NCI-H1417 (cell line): ENCODE results near the gene LYSMD2.

Source experiments
- DNase-seq, 3 experiments: peaks; one replicate each; lab custom pipeline; 2025; lab: John Stamatoyannopoulos, UW

Gene LYSMD2

GRCh38 chr15:51751697-51752683 lies 14.5 kb upstream of the LYSMD2 start:
- DNase-seq: peak; percentile 25 to 82 (median 70)

- peak; percentile 73 to 77 (median 74) for DNase-seq
Observed at GRCh38 chr15:51750792-51751696, 13.6 kb upstream of the LYSMD2 start, which contains the start of gene TMOD2. Gene TMOD2 (plus strand): TSS chr15:51751597. CDS start chr15:51766442, 14,845 bp downstream.

GRCh38 chr15:51750186-51750585 lies 12.7 kb upstream of the LYSMD2 start:
- DNase-seq: no peak

GRCh38 chr15:51749307-51749706 lies 11.9 kb upstream of the LYSMD2 start:
- no peak for DNase-seq

- no peak for DNase-seq
Observed at GRCh38 chr15:51739061-51739712, 1.7 kb upstream of the LYSMD2 start.

GRCh38 chr15:51738553-51738952 lies 1.1 kb upstream of the LYSMD2 start:
- no peak for DNase-seq

GRCh38 chr15:51736751-51737521 lies 519 bp downstream of the LYSMD2 start:
- peak; percentile 56 to 74 (median 73) for DNase-seq

GRCh38 chr15:51736069-51736468 lies 1.4 kb downstream of the LYSMD2 start:
- DNase-seq: peak in 1 of 3 experiments; percentile 19

- DNase-seq: no peak
Observed at GRCh38 chr15:51735228-51736010, 2.0 kb downstream of the LYSMD2 start.

GRCh38 chr15:51732646-51733045 lies 4.8 kb downstream of the LYSMD2 start:
- DNase-seq: no peak

- no peak for DNase-seq
Observed at GRCh38 chr15:51731549-51732267, 5.7 kb downstream of the LYSMD2 start.

- no peak for DNase-seq
Observed at GRCh38 chr15:51727141-51727897, 10.1 kb downstream of the LYSMD2 start.

- DNase-seq: peak; percentile 2 to 70 (median 6)
Observed at GRCh38 chr15:51726302-51727073, 11.0 kb downstream of the LYSMD2 start.

GRCh38 chr15:51724673-51725072 lies 12.8 kb downstream of the LYSMD2 start:
- DNase-seq: no peak

- no peak for DNase-seq
Observed at GRCh38 chr15:51724199-51724598, 13.3 kb downstream of the LYSMD2 start.

GRCh38 chr15:51721199-51721960 lies 16.1 kb downstream of the LYSMD2 start:
- no peak for DNase-seq
